Esophagus squamous epithelium (tissue), 4 donors: ENCODE measurements around the gene GPX2.

Experiments
- POLR2A ChIP-seq, 4 donors: fragments of 450-650 bp; IDR thresholded peaks; one replicate each; pipeline ENCODE4 v1.6.1; 2017; ENCODE audit warnings: antibody characterized with exemption in 4 of 4, mild to moderate bottlenecking in 4 of 4, moderate library complexity in 3 of 4
- TF ChIP-seq, protein P1 (sequence below), 6 experiments: fragments of 450-650 bp in 4 of 6; fragments of 200-600 bp in 2 of 6; sonication (generic) in 2 of 6; IDR thresholded peaks; one replicate each; pipeline ENCODE4 v1.5.1; 2016 to 2019; ENCODE audit warnings: antibody characterized with exemption in 6 of 6, mild to moderate bottlenecking in 4 of 6, moderate library complexity in 4 of 6

DNA sequence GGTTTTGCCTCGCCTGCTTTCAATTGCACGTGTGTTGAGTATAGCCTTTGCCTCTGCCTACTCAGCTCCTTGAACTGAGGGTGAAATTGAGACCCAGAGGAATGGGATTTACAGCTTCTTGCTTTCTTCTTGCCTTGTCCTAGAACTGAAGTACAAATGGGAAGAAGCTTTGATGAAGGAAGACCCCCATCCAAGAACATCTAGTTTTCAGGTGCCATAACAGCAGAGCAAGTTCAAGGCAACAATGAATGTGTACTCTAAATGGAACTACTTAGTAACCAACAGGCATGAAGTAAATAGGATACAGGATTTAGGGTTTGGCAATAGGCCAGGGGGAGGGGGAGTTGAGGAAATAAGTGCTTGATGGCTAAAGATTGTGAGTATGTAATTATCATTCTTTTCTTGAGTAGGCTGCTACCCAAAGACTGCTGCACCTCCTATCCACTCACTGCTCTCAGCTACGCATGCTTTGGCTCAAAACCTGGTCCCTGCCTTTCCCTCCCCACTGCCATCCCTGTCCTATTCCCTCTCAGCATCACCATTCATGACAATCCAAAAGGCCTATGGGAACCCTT is 2.1 kb downstream of the GPX2 start:
- TF ChIP-seq, protein P1, sequence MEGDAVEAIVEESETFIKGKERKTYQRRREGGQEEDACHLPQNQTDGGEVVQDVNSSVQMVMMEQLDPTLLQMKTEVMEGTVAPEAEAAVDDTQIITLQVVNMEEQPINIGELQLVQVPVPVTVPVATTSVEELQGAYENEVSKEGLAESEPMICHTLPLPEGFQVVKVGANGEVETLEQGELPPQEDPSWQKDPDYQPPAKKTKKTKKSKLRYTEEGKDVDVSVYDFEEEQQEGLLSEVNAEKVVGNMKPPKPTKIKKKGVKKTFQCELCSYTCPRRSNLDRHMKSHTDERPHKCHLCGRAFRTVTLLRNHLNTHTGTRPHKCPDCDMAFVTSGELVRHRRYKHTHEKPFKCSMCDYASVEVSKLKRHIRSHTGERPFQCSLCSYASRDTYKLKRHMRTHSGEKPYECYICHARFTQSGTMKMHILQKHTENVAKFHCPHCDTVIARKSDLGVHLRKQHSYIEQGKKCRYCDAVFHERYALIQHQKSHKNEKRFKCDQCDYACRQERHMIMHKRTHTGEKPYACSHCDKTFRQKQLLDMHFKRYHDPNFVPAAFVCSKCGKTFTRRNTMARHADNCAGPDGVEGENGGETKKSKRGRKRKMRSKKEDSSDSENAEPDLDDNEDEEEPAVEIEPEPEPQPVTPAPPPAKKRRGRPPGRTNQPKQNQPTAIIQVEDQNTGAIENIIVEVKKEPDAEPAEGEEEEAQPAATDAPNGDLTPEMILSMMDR (IDR thresholded peaks at IDR 0.05), result no peak
- TF ChIP-seq POLR2A (IDR thresholded peaks at IDR 0.05), result no peak
